SK-N-MC (cell line): Measurements from ENCODE around the gene EEIG1.

Experiments
- DNase-seq: peaks from one replicate; pipeline ENCODE4 v3.0.0-alpha.2; 2011; ENCODE audit warnings: low read depth, low spot score
- H3K27ac ChIP-seq: fragments of 200-600 bp; sonication (generic); 2 replicates; pipeline ENCODE4 v1.5.1; 2016; ENCODE audit warnings: mixed run types
- H3K36me3 ChIP-seq: fragments of 200-600 bp; sonication (generic); 2 replicates; pipeline ENCODE4 v1.6.1; 2017; ENCODE audit warnings: antibody characterized with exemption, low read length, mixed read lengths; ENCODE audit not compliant: insufficient read depth
- H3K4me3 ChIP-seq: fragments of 200-600 bp; sonication (generic); 2 replicates; pipeline ENCODE4 v1.5.1; 2016
- H3K9ac ChIP-seq: fragments of 200-600 bp; sonication (generic); 2 replicates; pipeline ENCODE4 v1.8.0; 2017; ENCODE audit warnings: mixed run types, mixed read lengths; ENCODE audit not compliant: insufficient read length
- H3K9me3 ChIP-seq: fragments of 200-600 bp; sonication (generic); 2 replicates; pipeline ENCODE4 v1.6.1; 2017; ENCODE audit warnings: low read depth, mild to moderate bottlenecking, antibody characterized with exemption, low read length, moderate library complexity, mixed read lengths
- EZH2 ChIP-seq: fragments of 200-600 bp; sonication (generic); IDR thresholded peaks from one replicate; pipeline ENCODE4 v1.6.1; 2017; ENCODE audit warnings: antibody characterized with exemption
- FOXP2 ChIP-seq: optimal IDR thresholded peaks from 2 replicates; pipeline ENCODE3; 2011; ENCODE audit warnings: mild to moderate bottlenecking, moderate library complexity; ENCODE audit not compliant: insufficient read depth; ENCODE audit errors: extremely low read length, control extremely low read depth
- POLR2AphosphoS5 ChIP-seq: IDR thresholded peaks from 2 replicates; pipeline ENCODE4 v1.6.1; 2012; ENCODE audit warnings: mild to moderate bottlenecking, low read depth, low read length, borderline replicate concordance

EEIG1 gene

DNA sequence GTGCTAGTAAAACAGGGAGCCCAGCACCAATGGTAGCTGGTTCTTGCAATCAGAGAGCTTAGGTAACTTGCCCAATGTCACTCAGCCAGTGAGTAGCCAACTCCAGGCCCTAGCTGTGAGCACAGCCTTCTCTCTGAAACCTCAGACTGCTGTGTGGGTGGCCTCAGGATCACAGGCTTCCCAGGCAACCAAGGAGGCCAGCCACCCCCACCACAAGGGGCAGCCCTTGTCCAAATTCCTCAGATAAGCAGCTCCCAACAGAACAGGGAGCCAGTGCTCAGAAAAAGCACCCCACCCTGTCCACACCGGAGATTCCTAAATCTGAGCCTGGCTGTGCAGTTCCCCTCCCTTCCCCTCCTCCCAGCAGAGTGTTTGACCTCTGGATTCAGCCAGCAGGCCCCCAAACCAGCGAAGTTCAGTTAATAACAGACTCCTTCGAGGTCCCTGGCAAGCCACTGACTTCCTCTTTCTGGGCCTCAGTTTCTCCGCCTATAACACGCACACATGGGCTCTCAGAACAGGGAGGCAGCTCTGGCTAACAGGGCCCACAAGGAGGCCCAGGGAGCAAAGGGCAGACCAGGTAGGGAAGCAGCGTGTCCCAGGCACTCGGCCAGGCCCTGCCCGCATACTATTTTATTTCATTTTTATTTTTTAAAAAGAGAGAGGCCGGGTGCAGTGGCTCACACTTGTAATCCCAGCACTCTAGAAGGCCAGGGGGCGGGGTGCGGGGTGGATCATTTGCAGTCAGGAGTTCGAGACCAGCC is 2.7 kb downstream of the EEIG1 start:
- Histone ChIP-seq H3K27ac (no peak overlapping the region), H3K4me3 (peak overlapping the region; percentile 94), H3K9ac (peak overlapping the region; percentile 53), H3K9me3 (no peaks in the 10 kb centered on the region), H3K36me3 (no peaks in the 10 kb centered on the region)
- no peak for DNase-seq
- TF ChIP-seq POLR2AphosphoS5 (no peak), FOXP2 (no peak), EZH2 (no peak)

DNA sequence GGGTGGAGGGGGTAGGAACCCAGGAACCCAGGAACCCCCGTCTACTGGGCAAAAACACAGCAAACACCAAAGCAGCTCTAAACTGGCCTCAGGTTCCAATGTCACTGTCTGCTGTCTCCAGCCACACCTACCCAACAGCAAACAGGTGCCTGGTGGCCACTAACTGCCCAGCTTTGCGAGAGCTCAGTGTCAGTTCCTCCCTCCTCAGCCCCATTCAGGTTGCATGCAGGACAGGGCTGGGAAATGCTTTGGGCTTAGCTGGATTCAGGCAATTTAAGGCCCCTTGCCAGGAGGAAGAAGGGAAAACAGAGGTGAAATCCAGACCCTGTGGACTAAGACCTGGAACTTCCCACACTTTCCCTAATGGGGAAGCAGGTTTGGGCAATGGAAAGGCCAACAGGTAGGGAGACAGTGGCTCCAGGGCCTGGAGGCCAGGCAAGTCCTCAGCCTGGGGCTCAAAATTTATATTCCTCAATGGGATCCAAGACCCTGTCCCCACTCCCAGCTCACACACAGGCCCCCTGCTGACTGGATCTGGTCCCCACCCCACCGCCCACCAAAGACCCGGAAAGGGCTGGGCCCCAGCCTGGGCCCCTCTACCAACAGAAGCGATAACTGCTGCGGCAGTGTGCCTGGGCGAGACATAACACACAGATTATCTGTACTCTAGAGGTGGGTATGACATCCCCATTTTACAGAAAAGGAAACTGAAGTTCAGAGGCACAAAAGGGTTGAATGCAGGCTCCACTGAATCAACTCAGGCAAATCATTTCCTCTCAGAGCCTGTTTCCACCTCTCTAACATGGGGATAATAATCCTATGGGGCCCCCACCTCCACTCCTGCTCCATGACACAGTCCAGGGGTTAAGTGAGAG is 3.5 kb downstream of the EEIG1 start:
- Histone ChIP-seq H3K36me3 (no peaks in the 10 kb centered on the region), H3K9ac (peak overlapping the region; percentile 53), H3K4me3 (peak overlapping the region; percentile 94), H3K9me3 (no peaks in the 10 kb centered on the region), H3K27ac (no peak overlapping the region)
- no peak for TF ChIP-seq FOXP2
- TF ChIP-seq POLR2AphosphoS5, result no peak
- TF ChIP-seq EZH2, result no peak
- no peak for DNase-seq

DNA sequence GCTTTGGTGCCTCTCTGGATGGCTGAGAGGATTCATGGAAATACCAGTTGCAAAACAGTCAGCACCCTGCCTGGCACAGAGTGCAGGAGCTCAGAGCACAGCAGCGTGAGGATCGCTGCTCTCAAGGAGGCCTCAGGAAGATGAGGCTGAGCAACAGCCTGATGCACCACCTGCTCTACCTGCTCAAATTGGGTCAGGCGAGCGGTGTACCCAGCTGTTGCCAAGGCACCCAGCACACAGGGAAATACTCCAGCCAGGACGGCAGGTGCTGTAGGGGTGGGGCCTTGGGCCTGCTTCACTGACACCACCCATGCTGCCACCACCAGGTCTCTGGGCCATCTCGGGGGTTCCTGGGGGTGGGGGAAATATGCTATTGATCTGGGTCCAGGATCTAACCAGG is 4.3 kb downstream of the EEIG1 start:
- no peak for DNase-seq
- no peak for TF ChIP-seq FOXP2
- no peak for TF ChIP-seq POLR2AphosphoS5
- no peak for TF ChIP-seq EZH2
- no peaks in the 10 kb centered on the region for H3K9me3 ChIP-seq
- no peaks in the 10 kb centered on the region for H3K36me3 ChIP-seq
- H3K9ac ChIP-seq, result no peak overlapping the region
- H3K27ac ChIP-seq, result no peak overlapping the region
- H3K4me3 ChIP-seq, result no peak overlapping the region

DNA sequence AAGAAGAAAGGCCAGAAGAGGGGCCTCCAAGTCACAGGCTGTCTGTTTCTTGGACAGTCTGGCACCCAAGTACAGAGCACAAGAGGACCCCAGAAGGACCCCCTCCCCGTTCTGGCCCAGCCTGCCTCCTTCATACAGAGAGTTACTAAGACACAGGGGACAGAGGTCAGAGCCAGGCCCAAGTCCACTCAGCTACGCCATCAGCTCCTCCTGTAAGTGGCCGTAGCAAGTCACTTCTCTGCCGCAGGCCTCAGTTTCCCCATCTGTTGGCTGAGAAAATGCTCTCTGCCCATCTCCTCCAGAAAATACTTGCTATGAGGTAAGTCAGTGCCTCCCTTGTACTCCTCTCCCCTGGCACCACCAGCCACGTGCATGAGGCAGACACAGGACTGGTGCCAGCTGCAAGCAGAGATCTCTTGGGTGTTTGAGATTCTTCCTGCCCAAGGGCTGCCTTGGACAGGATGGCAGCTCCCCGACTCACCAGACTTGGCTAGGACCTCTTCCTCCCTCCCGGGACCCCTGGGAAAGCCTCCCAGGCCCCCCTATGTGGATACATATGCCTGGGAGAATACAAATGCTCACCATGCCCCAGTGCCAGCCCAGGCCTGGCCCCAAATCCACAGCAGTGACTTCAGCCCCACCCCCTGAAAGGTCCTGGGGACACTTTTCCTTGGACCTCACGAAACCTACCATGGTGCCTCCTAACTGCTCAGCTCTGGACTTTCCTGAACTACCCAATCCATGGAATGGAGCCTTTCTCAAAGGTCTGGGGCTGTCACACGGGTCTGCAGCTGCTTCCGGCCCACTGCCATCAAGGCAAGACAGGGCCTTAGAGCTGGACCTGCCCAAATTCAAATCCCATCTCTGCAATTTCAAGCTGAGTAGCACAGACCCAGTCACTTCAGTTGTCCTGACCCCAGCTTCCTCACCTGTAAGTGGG is 5.1 kb downstream of the EEIG1 start:
- no peak for TF ChIP-seq POLR2AphosphoS5
- TF ChIP-seq EZH2, result no peak
- H3K9me3 ChIP-seq, result no peaks in the 10 kb centered on the region
- no peaks in the 10 kb centered on the region for H3K36me3 ChIP-seq
- no peak for DNase-seq
- H3K4me3 ChIP-seq, result no peak overlapping the region
- H3K9ac ChIP-seq, result no peak overlapping the region
- H3K27ac ChIP-seq, result no peak overlapping the region

DNA sequence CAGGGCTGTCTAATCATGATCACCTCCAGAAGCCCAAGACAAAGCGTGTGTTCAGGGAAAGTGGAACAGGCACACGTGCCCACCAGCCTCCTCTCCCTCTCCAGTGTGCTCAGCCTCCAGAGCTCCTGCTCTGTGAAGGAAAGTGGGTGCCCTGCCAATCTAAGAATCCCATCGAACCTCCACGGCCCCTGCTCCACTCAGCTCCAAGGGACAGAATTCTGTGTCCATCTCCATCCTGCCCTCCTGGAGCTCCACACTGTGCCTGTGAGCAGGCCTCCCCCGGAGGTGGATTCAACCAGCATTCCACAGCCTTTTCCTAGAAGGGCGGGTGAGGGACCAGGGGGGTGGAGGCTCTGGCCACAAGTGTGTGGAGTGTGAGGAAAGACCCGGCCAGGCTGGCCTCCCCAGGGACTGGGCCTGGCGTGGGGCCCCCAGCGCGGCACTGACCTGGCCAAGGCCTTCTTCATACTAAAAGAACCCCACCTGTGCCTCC is 6.0 kb downstream of the EEIG1 start:
- Histone ChIP-seq H3K27ac (no peak overlapping the region), H3K9me3 (no peaks in the 10 kb centered on the region), H3K36me3 (no peaks in the 10 kb centered on the region), H3K9ac (no peak overlapping the region), H3K4me3 (no peak overlapping the region)
- TF ChIP-seq POLR2AphosphoS5 (no peak), EZH2 (no peak), FOXP2 (no peak)
- no peak for DNase-seq

DNA sequence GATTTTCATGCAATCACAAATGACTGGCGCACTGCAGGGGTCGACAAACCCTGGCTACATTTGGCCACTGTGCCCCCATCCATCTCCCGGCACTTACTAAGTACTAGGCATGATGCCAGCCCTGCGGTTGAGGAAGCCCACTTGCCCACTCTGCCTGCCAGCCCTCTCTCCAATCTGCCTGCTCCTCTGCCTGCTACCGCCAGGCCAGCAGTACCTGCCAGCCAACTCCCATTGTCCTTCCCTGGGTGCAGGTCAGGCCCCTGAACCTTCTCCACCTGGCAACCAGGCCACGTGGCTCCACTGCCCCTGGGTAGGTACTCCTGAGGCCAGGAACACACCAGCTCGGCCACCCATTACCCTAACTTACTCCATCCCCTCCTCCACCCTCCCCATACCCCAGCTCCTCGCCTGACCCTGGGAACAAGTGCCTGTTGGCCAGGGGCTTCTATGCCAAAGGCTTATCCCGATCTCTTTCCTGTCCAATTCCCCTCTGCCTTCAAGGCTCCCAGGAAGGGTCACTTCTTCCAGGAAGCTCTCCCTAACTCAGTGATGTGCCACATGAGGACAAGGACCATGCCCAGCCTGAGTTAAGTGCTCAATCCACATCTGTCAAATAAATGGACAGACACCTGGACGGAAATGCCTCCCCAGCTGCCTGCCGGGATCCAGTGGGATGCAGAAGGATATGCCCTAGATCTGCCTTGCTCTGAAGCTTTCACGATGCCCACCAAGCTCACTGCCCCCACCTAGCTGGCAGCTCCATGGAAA is 6.6 kb downstream of the EEIG1 start:
- no peak overlapping the region for H3K4me3 ChIP-seq
- DNase-seq, result no peak
- no peak overlapping the region for H3K27ac ChIP-seq
- no peak overlapping the region for H3K9ac ChIP-seq
- no peaks in the 10 kb centered on the region for H3K9me3 ChIP-seq
- TF ChIP-seq EZH2 (no peak), POLR2AphosphoS5 (no peak), FOXP2 (no peak)
- H3K36me3 ChIP-seq, result no peaks in the 10 kb centered on the region

DNA sequence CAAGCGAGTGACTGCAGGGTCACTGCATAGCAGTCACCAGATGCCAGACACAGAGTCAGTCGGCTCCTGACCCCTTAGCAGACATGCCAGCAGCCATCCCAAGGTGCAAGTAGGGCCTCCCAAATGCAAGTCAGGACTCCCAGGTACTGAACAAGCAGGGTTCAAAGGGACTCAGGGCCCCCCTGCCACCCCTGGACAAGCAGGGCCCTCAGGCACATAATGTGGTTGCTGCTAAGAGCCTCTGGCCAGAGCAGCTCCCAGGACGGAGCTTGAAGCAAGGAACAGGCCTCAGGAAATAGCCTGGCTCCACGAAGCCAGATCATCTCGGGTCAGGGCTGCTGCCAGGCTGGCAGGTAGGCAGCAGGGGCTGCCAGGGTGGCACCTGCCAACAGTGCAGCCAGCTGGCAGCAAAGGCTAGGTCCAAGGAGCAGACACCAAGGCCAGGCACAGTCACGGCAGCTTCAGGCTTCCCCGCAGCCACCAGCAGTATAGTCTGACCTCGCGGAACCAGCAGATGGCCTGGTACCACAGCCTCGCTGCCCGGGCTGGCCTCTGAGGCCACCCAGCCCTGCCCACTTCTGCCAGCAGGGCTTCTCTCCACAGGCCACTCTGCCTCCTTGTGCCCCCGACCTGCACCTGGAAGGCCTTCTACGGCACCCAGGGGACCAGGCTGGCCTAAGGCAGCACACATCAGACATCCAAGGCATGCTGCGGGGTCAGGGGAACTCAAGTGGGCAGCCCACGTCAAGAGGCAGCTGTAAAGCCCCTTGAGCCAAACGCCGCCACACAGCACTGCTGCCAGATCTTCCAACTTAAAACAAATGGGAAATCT is 7.4 kb downstream of the EEIG1 start:
- Histone ChIP-seq H3K9ac (no peak overlapping the region), H3K36me3 (no peaks in the 10 kb centered on the region), H3K9me3 (no peaks in the 10 kb centered on the region), H3K4me3 (no peak overlapping the region), H3K27ac (no peak overlapping the region)
- no peak for DNase-seq
- TF ChIP-seq POLR2AphosphoS5 (no peak), FOXP2 (no peak), EZH2 (no peak)
